Stimulated activated CD4-positive, alpha-beta T cell treated with anti-CD3 and anti-CD28 coated beads, Interleukin-15, amount 100 ng/mL, for 24 hours (primary cell): ENCODE results near the gene SERPINF2.
"Not testable (repeated sequence)": the region's sequence is repeated elsewhere in the genome, so short reads cannot be mapped to it uniquely, and the experiment has no call there.

Experiments used
- DNase-seq: peaks from one replicate; pipeline ENCODE4 v3.0.0-alpha.2; 2020

Gene SERPINF2

DNA sequence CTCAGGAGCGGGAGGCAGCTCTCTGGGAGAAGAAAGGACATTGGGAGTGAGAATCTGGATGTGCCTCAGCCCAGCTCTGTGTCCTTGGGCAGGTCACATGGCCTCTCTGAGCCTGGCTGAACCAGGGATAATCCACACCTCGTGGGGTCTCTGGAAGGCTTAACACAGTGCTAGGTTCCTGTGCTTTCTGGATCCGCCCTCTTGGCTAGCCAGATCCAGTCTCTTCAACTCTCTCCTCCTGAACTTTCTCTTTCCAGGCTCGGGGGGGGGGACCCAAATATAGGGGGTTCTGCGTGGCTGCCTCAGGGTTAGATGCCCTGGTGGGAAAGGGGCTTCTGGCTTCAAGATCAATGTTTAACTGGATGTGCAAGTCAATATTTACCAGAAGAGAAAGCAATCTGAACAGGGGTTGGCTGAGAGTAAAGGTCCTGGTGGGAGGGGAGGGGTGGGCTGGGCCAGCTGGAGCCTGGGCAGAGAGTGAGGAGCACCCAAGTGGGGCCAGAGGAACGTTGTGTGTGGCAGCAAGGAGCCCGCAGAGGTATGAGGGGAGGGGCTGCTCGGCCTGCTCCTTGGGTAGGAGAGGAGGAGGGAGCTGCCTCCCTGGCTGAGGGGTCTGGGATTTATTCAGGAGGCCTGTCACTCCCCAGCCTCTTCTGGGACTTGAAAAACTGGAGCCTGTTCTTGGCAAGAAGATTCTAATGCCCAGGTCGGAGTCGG, at the start of gene SERPINF2:
Gene SERPINF2, plus strand, starts transcription at position 501 of the 717 bp plus-strand sequence. CDS start 2,125 bp downstream, outside the sequence.
- DNase-seq = no peak

GRCh38 chr17:1693339-1693738, 49.3 kb upstream of the SERPINF2 start:
- no peak for DNase-seq

GRCh38 chr17:1695365-1695764, 47.3 kb upstream of the SERPINF2 start:
- DNase-seq = no peak

DNA sequence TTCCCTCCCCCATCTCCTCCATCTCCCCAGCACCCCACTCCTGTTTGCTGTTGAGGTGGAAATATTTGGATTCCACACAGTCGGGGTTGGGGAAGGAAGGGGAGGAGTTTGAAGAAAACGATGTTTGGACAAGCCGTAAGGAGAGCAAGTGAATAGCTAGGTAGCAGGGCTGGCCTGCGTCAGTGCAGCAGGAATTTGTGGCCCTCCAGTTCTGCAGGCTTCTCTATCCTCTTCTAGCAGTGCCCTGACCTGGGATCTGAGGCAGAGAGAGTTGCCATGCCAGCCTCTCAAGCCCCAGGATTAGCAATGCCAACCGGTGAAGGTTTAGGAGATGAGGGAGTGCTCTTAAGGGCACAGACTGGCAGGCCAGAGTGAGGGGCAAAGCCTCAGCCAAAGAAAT, 45.0 kb upstream of the SERPINF2 start:
- no peak for DNase-seq

DNA sequence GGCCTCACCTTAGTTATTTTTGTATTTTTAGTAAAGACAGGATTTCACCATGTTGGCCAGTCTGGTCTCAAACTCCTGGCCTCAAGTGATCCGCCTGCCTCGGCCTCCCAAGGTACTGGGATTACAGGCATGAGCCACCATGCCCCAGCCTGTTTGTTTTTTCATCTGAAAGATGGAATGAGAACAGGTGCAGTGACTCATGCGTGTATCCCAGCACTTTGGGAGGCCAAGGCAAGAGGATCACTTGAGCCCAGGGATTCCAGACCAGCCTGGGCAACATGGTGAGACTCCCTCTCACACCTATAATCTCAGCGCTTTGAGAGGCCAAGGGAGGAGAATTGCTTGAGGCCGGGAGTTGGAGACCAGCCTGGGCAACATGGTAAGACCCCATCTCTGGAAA, 42.8 kb upstream of the SERPINF2 start:
- DNase-seq = not testable (repeated sequence)

DNA sequence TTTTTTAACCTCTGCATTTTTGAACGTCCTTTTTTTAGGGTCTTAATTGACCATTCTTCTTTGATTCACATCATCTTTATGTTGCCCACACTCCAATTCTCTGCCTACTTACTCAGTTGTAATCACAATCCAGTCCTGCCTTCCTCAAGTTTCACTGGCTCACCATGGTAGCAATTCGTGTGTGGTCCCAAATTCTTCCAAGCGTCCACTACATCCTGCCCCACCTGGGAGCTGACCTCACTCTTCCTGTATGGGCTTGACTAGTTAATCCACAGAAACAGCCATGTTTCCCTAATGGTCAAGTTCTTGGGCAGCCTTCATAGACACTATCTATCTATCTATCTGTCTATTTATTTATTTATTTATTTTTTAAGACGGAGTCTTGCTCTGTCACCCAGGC, 39.6 kb upstream of the SERPINF2 start:
- DNase-seq = no peak

GRCh38 chr17:1705004-1705403, 37.7 kb upstream of the SERPINF2 start:
- no peak for DNase-seq

- DNase-seq = no peak
Observed at GRCh38 chr17:1707107-1707506, 35.6 kb upstream of the SERPINF2 start.

DNA sequence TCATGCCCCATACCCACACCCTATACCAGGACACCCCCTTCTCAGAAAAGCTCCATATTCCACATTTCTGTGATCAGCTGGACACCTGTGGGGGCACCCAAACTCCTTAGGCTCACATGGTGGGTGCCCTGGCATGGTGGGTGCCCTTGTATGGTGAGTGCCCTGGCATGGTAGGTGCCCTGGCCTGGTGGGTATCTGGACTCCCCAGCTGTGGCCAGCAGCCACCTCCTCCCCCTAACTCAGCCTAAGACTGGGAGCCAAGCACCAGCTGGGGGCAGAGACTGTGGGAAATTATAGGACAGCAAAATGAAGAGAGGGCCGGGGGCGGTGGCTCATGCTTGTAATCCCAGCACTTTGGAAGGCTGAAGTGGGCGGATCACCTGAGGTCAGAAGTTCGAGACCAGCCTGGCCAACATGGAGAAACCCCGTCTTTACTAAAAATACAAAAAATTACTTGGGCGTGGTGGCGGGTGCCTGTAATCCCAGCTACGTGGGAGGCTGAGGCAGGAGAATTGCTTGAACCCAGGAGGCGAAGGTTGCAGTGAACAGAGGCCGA, 33.8 kb upstream of the SERPINF2 start:
- DNase-seq = not testable (repeated sequence)

DNA sequence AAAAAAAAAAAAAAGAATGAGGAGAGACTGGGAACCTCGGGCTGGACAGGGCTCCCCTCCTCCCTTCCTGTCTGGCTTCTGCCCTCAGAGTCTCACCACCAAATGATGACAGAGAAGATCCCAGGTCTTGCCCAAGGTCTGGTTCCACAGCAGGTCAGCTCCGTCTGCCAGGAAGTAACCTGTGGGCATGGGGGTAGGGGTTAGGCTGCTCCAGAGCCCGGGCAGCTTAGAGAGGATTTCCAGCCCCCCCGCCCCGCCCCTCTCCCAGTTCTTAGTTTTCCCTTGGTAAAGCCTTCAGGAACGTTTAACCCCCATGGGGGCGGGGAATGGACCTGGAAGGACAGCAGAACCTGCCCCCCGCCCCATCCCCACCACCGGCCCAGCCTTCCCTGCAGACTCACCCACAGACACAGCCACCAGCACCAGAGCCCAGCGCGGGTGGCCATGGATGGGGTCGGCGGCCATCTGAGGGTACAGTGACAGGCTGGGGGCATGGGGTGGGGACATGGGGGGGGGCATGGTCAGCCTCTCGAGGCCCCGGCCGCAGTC, 33.2 kb upstream of the SERPINF2 start:
- no peak for DNase-seq

- DNase-seq = peak; percentile 41
Observed at GRCh38 chr17:1709971-1710806, 32.5 kb upstream of the SERPINF2 start, which contains the start of gene TLCD2. TLCD2 (minus strand) TSS chr17:1710377; CDS start chr17:1710242, 135 bp downstream.

DNA sequence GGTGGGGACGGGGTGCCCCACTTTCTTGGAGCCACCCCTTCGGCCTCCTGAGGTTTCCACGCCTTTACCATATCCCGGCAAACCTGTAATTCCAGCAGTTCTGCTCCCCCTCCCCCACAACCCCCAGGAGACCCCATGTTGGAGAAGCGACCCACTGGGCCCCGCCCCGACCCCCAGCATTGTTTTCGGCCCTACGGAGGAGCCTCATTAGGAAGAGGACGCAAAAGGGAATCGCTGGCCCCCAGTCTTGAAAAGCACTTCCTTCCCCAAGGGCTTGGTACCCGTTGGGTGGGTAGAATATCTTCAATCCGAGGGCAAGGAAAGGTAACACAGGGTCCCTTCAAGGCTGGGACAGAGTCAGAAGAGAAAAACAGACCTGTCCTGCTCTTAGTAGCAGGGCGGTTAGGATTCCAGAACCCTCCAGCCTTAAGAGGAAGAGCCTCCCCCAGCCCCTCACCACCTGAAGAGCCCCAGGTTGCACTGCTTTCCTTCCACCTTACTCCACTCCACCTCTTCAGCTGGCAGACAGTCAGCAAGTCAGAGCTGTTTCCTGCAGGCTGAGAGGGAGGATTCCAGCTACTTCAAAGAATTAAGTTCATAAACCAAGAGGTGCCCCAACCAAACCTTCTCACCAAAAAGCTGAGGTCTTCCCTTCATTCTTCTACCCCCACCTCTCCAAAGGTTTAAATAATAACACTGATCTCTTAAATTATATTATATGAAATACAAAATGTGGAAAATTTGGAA, 31.7 kb upstream of the SERPINF2 start:
- DNase-seq = no peak

DNA sequence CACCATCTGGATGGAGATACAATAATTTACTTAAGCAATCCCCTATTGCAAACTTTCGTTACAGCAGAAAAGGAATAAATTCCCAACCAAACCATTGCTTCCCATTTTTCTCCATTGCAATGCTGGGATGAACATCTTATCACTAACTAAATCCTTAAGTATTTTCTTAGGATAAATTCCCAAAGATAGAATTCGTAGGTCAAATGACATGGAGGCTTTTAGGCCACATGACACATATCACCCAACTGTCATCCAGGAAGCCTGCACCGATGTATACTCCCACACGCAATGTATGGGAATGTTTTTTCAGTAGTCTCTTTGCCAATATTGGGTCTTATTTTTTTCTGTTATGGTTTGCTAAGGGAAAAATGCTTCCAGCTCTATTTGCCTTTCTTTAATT, 30.9 kb upstream of the SERPINF2 start:
- DNase-seq = no peak

- no peak for DNase-seq
Observed at GRCh38 chr17:1712271-1712670, 30.4 kb upstream of the SERPINF2 start.

DNA sequence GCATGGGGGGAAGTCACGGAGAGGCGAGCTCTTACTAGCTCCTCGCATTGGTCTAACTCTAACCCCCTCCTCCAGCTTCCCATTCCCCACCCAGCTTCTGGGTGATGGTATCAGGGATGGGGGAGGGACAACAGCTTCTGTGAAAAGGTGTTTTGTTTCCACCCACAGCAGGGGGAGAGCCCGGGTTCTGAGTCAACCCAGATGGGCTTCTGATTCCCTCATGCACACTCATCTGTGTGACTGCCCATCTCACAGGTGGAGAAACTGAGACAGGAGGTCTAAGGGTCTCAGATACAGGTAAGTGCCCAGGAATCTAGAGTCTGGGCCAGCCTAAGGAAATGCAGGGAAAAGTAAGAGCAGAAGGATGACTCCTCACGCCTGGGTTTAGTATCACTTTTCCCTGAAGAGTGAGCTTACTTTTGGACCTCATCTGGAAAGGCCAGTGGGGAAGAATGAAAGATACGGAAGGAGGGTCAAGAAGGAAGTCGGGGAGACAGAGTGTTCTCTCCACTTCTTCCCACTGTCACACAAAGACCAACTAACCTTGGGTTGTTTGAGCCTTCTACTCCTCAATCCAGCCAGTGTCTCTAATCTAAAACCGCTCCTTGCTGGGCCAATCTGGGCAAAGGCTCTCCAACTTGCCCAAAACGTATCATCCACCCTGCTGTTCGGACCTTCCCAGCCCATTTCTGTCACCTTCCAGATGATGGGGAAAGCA, 29.4 kb upstream of the SERPINF2 start:
- DNase-seq = no peak

DNA sequence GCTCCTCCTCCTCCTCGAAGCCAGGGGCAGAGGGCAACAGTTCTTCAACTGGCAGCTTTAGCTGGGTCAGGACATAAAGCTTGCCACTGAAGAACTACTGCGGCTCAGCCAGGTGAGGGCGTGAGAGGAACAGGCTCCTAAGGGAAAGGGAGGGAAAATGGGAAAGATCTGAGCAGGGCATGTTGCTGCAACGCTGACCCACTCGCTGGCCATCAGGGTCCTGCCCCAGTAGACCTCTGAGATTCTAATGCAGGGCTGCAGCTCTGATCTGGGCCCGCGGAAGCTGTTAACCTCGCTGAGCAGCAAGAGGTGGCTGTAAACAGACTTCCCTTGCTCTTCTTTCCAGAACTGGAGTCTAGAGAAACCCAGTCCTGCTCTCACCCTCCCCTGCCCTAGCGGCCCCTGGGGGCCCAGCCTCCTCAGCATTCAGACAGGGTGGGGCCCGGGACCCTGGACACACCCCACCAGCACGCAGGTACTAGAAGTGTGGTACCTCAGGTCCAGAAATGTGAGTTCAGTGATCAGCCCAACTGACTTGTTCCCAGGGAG, 28.7 kb upstream of the SERPINF2 start:
- DNase-seq = no peak

DNA sequence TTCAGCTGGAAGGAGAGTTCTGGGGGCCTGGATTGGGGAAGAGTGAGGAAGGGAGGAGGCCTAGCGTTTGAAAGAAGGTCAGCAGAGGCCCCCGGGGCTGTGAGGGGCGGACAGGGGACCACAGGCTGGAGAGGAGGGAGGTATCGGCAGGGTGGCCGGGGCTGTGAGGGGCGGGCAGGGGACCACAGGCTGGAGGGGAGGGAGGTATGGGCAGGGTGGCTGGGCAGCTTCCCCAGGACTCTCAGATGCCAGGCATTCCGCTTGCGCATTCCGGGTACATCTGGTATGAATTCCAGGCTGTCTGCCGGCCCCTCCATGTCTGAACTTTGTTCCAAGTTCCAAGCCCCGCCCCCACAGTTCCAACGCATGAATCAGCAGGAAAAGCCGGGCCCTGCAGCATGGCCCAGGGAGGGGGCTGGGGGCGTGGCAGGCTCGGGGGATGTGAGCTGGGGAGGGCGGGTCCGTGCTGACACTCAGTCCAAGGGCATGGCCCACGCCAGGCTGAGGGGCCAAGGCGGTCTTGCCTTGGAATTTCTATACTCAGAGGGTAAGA, 28.2 kb upstream of the SERPINF2 start:
- DNase-seq = peak; percentile 59

DNA sequence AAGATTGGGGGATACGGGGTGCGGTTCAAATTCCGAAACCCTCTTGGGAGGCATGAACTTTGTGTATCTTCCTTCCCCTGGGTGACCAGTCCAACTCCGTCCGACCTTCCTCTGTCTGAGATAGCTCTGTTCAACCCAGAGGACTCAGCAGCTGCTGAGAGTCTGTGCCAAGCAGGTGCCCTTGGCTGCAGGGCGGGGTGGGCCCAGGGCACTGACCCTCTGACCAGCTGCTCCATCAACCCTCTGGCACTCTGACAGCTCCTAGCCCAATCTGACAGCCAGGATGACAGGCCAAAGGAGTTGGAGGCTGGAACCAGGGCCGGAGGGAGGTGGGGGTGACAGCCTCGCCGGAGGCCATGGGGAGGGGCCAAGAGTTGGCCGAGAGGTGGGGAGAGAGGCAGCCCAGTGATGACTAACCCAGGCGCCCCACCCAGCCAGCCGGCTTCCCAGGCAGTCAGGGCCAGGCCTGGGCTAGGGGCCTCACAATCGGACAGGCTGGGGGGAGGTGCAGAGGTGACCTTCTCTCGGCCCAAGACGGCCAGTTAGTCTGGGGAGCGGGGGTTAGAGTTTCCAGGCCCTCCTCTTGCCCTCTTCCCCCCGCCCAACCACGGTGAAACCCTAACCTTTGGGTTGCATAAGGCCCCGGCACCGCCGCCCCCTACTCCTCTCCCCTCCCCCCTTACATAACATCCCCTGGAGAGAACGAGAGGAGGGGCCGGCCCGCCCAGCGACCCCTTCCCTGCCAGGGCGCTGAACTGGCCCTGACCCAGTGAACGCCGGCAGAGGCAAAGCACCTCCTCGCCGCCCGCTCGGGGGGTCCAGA, 27.5 kb upstream of the SERPINF2 start:
- peak; percentile 64 for DNase-seq

GRCh38 chr17:1715803-1716075, 26.9 kb upstream of the SERPINF2 start:
- DNase-seq = no peak

DNA sequence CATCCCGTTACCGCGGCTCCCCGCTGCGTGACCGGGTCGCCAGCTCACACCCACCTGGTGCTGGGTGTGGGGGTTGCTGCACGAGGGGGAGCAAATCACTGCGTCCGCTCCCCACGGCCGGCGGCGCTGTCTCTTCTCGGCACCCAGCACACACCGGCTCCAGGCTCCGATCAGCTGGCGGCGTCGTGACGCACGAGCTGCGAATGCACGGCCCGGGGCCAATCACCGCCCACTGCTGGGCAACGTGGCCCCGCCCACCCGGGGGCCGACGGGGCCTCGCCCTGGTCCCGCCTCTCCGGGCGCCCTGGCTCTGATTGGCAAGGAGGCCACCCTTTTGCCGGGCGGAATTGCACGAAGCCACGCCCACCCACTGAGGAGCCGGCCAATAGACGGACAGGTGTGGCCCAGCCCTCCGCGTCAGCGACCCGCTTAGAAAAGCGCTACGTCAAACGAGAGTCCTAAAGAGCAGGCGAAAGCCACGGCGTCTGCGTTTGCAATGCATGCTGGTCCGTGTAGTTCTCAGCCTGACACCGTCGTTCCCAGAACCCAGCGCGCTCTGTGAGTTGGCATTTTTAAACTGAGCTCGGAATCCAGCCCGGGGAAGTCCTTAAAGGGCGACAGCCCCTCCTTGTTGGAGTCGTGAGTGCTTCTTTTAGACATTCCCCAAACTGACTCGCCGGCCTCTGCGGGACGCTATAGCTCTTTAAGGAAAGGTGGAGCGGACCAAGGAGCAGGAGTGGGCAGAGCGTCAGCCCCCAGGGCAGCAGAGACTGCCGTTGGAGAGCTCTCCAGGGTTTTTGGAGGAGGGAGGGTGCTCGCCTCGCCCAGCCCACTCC, 26.4 kb upstream of the SERPINF2 start:
- DNase-seq = peak; percentile 100
